ENCODE measurements around the gene HS3ST3B1. TPM values are rescaled to one million over a fixed set of nuclear protein-coding genes. Genes with fewer than 3 reads are reported as not detected.

Gene HS3ST3B1
- total and polyA plus RNA-seq, 5 experiments from 2014 or later: 9.2 to 37.6 (median 12.7) TPM

- H3K36me3 Mint-ChIP-seq: peaks cover 0 to 12% (median 0%) of the 10 kb centered on the region in 3 donors
- H3K27me3 Mint-ChIP-seq: peaks cover 0 to 5% (median under 1%) of the 10 kb centered on the region in 5 donors
- H3K4me3 Mint-ChIP-seq: peak overlapping the region; percentile 41 to 90 (median 75)
- DNase-seq (no peak), ATAC-seq (no peak)
- peak overlapping the region in 7 of 10 donors; percentile 14 to 81 (median 53) for H3K27ac Mint-ChIP-seq
- peaks cover 39 to 69% (median 64%) of the 10 kb centered on the region in 4 donors for H3K4me1 Mint-ChIP-seq
- POLR2A ChIA-PET: interaction anchor here (5.5 kb wide), 1 partner anchor 124 kb away, joined by 101 read pairs; no protein-coding TSS in a partner anchor
- no peaks in the 10 kb centered on the region for H3K9me3 Mint-ChIP-seq
Observed at GRCh38 chr17:14304222-14304772, 3.4 kb downstream of the HS3ST3B1 start.

GRCh38 chr17:14304773-14305517, 4.1 kb downstream of the HS3ST3B1 start:
- Mint-ChIP-seq H3K27ac (peak overlapping the region in 9 of 10 donors; percentile 14 to 81 (median 57)), H3K4me1 (peaks cover 33 to 68% (median 64%) of the 10 kb centered on the region in 4 donors), H3K27me3 (peaks cover 0 to 4% (median 0%) of the 10 kb centered on the region in 5 donors), H3K9me3 (no peaks in the 10 kb centered on the region), H3K36me3 (peaks cover 0 to 12% (median 1%) of the 10 kb centered on the region in 3 donors), H3K4me3 (peak overlapping the region; percentile 46 to 90 (median 75))
- ATAC-seq (no peak), DNase-seq (no peak)
- POLR2A ChIA-PET: interaction anchor here (5.5 kb wide), 1 partner anchor 123 kb away, joined by 101 read pairs; no protein-coding TSS in a partner anchor

- Mint-ChIP-seq H3K4me3 (peak overlapping the region in 9 of 10 donors; percentile 39 to 90 (median 73)), H3K9me3 (no peaks in the 10 kb centered on the region), H3K36me3 (peaks cover 0 to 18% (median 8%) of the 10 kb centered on the region in 3 donors), H3K4me1 (peaks cover 34 to 67% (median 64%) of the 10 kb centered on the region in 4 donors), H3K27me3 (no peaks in the 10 kb centered on the region), H3K27ac (peak overlapping the region in 5 of 10 donors; percentile 14 to 40 (median 19))
- POLR2A ChIA-PET: no interaction called here
- ATAC-seq: no peak
- no peak for DNase-seq
Observed at GRCh38 chr17:14305785-14306496, 5.1 kb downstream of the HS3ST3B1 start.

- H3K4me3 Mint-ChIP-seq: peak overlapping the region in 3 of 10 donors; percentile 6 to 73 (median 31)
- POLR2A ChIA-PET: no interaction called here
- H3K36me3 Mint-ChIP-seq: peaks cover 2 to 25% (median 13%) of the 10 kb centered on the region in 3 donors
- no peaks in the 10 kb centered on the region for H3K9me3 Mint-ChIP-seq
- no peak for ATAC-seq
- no peak for DNase-seq
- peaks cover 34 to 74% (median 71%) of the 10 kb centered on the region in 4 donors for H3K4me1 Mint-ChIP-seq
- no peaks in the 10 kb centered on the region for H3K27me3 Mint-ChIP-seq
- peak overlapping the region in 2 of 10 donors; percentile 14 to 43 for H3K27ac Mint-ChIP-seq
Observed at GRCh38 chr17:14306596-14306995, 5.7 kb downstream of the HS3ST3B1 start.

- peaks cover 12 to 35% (median 20%) of the 10 kb centered on the region in 3 donors for H3K36me3 Mint-ChIP-seq
- DNase-seq: no peak
- no peaks in the 10 kb centered on the region for H3K27me3 Mint-ChIP-seq
- peak overlapping the region in 7 of 10 donors; percentile 30 to 68 (median 40) for H3K4me3 Mint-ChIP-seq
- H3K9me3 Mint-ChIP-seq: no peaks in the 10 kb centered on the region
- H3K27ac Mint-ChIP-seq: peak overlapping the region in 1 of 10 donors; percentile 16
- ATAC-seq: no peak
- peaks cover 35 to 84% (median 80%) of the 10 kb centered on the region in 4 donors for H3K4me1 Mint-ChIP-seq
- POLR2A ChIA-PET: no interaction called here
Observed at GRCh38 chr17:14307560-14308024, 6.7 kb downstream of the HS3ST3B1 start.

DNA sequence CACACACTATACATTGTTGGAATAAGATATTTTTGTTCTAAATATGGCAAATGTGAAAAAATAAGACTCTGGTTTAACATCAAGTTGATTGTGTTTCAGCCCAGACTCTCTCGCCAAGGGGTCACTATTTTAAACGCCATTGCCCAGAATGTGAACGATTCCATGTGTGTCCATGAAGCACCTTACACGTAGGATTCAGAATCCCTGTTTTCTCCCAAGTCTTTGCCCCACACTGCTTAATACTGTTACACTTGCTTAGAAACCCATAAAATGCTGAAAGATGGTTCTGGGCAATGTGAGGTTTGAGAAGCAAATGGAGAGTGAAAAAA, 7.7 kb downstream of the HS3ST3B1 start:
- POLR2A ChIA-PET: interaction anchor here (0.6 to 1.5 kb wide), 3 partner anchors 8 to 716 kb away, joined by 5 to 7 read pairs (median 7); partner anchors contain the start of gene HS3ST3B1
- ATAC-seq: no peak
- peaks cover 36 to 81% (median 80%) of the 10 kb centered on the region in 4 donors for H3K4me1 Mint-ChIP-seq
- peak overlapping the region; percentile 73 to 88 (median 83) for H3K4me3 Mint-ChIP-seq
- peak overlapping the region; percentile 3 to 85 (median 48) for H3K27ac Mint-ChIP-seq
- no peaks in the 10 kb centered on the region for H3K9me3 Mint-ChIP-seq
- H3K27me3 Mint-ChIP-seq: no peaks in the 10 kb centered on the region
- DNase-seq: no peak
- H3K36me3 Mint-ChIP-seq: peaks cover 12 to 42% (median 26%) of the 10 kb centered on the region in 3 donors

- ATAC-seq: peak; percentile 99 to 100
- peak overlapping the region; percentile 75 to 88 (median 83) for H3K4me3 Mint-ChIP-seq
- H3K36me3 Mint-ChIP-seq: peaks cover 12 to 46% (median 26%) of the 10 kb centered on the region in 3 donors
- peaks cover 34 to 77% (median 75%) of the 10 kb centered on the region in 4 donors for H3K4me1 Mint-ChIP-seq
- DNase-seq: peak; percentile 84 to 92 (median 88)
- peak overlapping the region; percentile 13 to 85 (median 67) for H3K27ac Mint-ChIP-seq
- H3K9me3 Mint-ChIP-seq: no peaks in the 10 kb centered on the region
- POLR2A ChIA-PET: interaction anchor here (0.6 to 1.5 kb wide), 3 partner anchors 9 to 716 kb away, joined by 5 to 7 read pairs (median 7); partner anchors contain the start of gene HS3ST3B1
- no peaks in the 10 kb centered on the region for H3K27me3 Mint-ChIP-seq
Observed at GRCh38 chr17:14308965-14309879, 8.3 kb downstream of the HS3ST3B1 start.

- DNase-seq (no peak), ATAC-seq (no peak)
- peaks cover 34 to 77% (median 75%) of the 10 kb centered on the region in 4 donors for H3K4me1 Mint-ChIP-seq
- H3K27me3 Mint-ChIP-seq: no peaks in the 10 kb centered on the region
- H3K9me3 Mint-ChIP-seq: no peaks in the 10 kb centered on the region
- peak overlapping the region; percentile 45 to 87 (median 73) for H3K4me3 Mint-ChIP-seq
- H3K27ac Mint-ChIP-seq: peak overlapping the region in 4 of 10 donors; percentile 57 to 69 (median 64)
- POLR2A ChIA-PET: no interaction called here
- peaks cover 12 to 53% (median 31%) of the 10 kb centered on the region in 3 donors for H3K36me3 Mint-ChIP-seq
Observed at GRCh38 chr17:14310101-14310500, 9.2 kb downstream of the HS3ST3B1 start.

DNA sequence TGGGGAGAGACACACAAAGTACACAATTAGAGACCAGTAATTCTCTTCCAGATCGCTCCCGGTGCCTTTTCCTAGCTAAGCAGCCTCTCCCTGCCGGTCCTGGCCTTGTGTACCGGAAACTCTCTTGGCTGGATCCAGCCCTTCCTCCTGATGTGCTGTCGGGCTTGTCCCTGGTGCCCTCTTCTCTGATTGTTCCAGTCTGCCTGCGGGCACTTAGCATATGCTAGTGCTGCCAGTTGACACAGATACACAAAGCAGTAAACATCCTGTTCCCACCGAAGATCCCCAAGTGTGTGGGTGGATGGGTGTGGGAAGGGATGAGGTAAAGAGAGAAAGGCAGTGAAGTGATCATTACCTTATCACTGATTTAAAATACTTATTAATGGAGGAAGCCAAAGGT, 9.7 kb downstream of the HS3ST3B1 start:
- no peaks in the 10 kb centered on the region for H3K27me3 Mint-ChIP-seq
- H3K27ac Mint-ChIP-seq: peak overlapping the region in 9 of 10 donors; percentile 25 to 89 (median 58)
- ATAC-seq: no peak
- H3K9me3 Mint-ChIP-seq: no peaks in the 10 kb centered on the region
- DNase-seq: no peak
- H3K36me3 Mint-ChIP-seq: peaks cover 12 to 57% (median 31%) of the 10 kb centered on the region in 3 donors
- H3K4me1 Mint-ChIP-seq: peaks cover 33 to 76% (median 75%) of the 10 kb centered on the region in 4 donors
- H3K4me3 Mint-ChIP-seq: peak overlapping the region; percentile 22 to 87 (median 73)
- POLR2A ChIA-PET: no interaction called here

DNA sequence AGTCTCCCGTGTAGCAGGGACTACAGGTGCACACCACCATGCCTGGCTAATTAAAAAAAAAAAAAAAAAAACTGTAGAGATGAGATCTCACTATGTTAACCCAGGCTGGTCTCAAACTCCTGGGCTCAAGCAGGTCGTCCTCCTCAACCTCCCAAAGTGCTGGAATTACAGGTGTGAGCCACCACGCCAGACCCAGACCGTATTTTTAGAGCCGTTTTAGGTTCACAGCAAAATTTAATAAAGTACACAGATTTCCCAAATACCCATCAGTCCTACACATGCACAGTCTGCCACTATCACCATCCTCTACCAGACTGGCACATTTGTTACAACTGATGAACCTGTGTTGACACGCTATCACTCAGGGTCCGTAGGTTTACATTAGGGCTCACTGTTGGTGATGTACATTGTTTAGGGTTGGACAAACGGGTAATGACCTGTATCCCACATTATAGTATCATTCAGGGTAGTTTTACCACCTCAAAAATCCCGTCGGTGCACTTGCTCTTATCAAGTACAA, 10.4 kb downstream of the HS3ST3B1 start:
- no peak for DNase-seq
- peak overlapping the region in 2 of 10 donors; percentile 7 to 16 for H3K4me3 Mint-ChIP-seq
- no peak for ATAC-seq
- no peaks in the 10 kb centered on the region for H3K27me3 Mint-ChIP-seq
- H3K9me3 Mint-ChIP-seq: no peaks in the 10 kb centered on the region
- H3K36me3 Mint-ChIP-seq: peaks cover 12 to 60% (median 31%) of the 10 kb centered on the region in 3 donors
- POLR2A ChIA-PET: no interaction called here
- peak overlapping the region in 3 of 10 donors; percentile 47 to 69 (median 68) for H3K27ac Mint-ChIP-seq
- peaks cover 32 to 76% (median 73%) of the 10 kb centered on the region in 4 donors for H3K4me1 Mint-ChIP-seq

GRCh38 chr17:14311981-14312380, 11.1 kb downstream of the HS3ST3B1 start:
- POLR2A ChIA-PET: no interaction called here
- peak overlapping the region in 4 of 10 donors; percentile 28 to 91 (median 58) for H3K27ac Mint-ChIP-seq
- no peak for DNase-seq
- no peaks in the 10 kb centered on the region for H3K27me3 Mint-ChIP-seq
- no peak for ATAC-seq
- peaks cover 12 to 67% (median 31%) of the 10 kb centered on the region in 3 donors for H3K36me3 Mint-ChIP-seq
- H3K4me3 Mint-ChIP-seq: peak overlapping the region in 1 of 10 donors; percentile 19
- H3K4me1 Mint-ChIP-seq: peaks cover 36 to 78% (median 76%) of the 10 kb centered on the region in 4 donors
- H3K9me3 Mint-ChIP-seq: no peaks in the 10 kb centered on the region

Data from naive thymus-derived CD8-positive, alpha-beta T cell (primary cell).